ENCODE results near the gene CDH15.

DNA sequence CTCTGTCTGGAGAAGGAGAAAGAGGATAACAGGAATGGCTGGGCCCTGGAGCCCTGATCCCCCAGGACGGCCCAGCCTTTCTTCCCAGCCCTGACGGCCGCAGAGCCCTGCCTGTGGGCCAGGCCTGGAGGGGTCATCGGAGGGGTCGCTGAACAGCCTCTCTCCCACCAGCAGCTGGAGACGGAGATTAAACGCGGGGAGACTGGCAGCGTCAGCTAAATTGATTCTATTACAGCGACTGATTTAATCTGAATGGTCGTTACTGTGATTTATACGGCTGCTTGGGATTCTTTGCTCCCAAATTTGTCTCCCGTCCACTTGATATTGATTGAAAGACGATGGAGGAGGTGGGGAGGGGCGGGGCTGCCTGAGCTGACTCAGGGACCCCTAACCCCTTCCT, 7.1 kb upstream of the CDH15 start:
- TF ChIP-seq POLR2A (IDR thresholded peaks at IDR 0.05): no peak
- TF ChIP-seq, protein P1, sequence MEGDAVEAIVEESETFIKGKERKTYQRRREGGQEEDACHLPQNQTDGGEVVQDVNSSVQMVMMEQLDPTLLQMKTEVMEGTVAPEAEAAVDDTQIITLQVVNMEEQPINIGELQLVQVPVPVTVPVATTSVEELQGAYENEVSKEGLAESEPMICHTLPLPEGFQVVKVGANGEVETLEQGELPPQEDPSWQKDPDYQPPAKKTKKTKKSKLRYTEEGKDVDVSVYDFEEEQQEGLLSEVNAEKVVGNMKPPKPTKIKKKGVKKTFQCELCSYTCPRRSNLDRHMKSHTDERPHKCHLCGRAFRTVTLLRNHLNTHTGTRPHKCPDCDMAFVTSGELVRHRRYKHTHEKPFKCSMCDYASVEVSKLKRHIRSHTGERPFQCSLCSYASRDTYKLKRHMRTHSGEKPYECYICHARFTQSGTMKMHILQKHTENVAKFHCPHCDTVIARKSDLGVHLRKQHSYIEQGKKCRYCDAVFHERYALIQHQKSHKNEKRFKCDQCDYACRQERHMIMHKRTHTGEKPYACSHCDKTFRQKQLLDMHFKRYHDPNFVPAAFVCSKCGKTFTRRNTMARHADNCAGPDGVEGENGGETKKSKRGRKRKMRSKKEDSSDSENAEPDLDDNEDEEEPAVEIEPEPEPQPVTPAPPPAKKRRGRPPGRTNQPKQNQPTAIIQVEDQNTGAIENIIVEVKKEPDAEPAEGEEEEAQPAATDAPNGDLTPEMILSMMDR (IDR thresholded peaks at IDR 0.05): no peak

Measured in heart left ventricle (tissue), 13 donors.